ENCODE results near the gene ST3GAL2. TPM values are rescaled to one million over a fixed set of nuclear protein-coding genes. Genes with fewer than 3 reads are reported as not detected.

The ST3GAL2 gene
- total and polyA plus RNA-seq, 4 donors, result 8.4 to 37.0 (median 30.5) TPM

DNA sequence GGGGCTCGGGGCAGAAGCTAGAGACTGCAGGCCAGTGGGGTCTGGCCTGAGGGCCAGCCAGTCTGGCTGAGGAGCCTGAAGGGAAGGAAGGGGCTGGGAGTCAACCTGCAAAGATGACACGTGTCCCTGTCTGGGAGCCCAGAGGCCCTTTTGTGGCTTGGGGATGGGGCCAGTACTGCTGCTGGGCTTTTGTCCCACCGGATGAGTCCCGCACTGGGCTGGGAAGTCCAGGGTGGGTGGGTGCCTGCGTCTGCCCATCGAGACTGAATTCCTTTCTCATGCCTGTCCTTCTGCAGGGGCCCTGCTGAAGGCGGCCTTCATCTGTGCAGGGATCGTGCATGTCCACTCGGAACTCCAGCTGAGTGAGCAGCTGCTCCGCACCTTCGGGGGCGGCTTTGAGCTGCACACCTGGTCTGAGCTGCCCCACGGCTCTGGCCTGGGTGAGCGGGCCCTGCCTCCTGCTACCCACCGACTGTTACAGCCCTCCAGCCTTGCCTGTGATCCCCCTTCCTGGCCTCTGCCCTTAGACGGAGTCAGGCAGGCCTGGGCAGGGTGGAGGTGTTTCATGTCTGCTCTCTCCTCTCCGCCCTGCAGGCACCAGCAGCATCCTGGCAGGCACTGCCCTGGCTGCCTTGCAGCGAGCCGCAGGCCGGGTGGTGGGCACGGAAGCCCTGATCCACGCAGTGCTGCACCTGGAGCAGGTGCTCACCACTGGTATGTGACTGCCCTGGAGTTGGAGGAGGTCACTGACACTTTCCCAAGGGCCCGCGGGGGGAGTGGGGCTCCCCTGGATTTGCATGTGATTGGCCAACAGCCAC is 36.4 kb upstream of the ST3GAL2 start:
- H3K27me3 ChIP-seq (ENCODE audit: control insufficient read depth in 3 of 3, insufficient read depth in 3 of 3, low read length in 2 of 3), result no peaks in the 10 kb centered on the region

DNA sequence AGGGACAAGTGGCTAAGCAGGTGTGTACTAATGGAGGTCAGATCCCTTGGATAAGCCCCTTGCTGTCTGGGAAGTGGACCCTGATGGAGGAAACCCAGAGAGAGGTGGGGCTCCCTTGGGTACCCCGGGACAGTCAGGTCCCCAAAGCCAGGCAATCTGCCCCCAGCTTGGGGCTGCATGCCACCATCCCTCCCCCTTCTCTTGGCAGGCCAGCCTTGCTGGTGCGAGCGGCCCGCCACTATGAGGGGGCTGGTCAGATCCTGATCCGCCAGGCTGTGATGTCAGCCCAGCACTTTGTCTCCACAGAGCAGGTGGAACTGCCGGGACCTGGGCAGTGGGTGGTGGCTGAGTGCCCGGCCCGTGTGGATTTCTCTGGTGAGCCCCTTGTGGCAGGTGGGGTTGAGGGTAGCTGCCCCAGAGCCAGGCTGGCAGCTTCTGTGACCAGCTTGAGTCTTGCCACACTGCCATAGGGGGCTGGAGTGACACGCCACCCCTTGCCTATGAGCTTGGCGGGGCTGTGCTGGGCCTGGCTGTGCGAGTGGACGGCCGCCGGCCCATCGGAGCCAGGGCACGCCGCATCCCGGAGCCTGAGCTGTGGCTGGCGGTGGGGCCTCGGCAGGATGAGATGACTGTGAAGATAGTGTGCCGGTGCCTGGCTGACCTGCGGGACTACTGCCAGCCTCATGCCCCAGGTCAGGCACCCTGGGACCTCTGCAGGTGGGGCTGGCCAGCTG is 35.6 kb upstream of the ST3GAL2 start:
- Histone ChIP-seq H3K36me3 (ENCODE audit: control insufficient read depth in 4 of 4, insufficient read depth in 4 of 4, low read length in 4 of 4) (peaks cover under 1 to 43% (median 6%) of the 10 kb centered on the region in 4 donors), H3K27ac (ENCODE audit: low read depth in 1 of 2, low read length in 1 of 2) (no peak overlapping the region), H3K9me3 (ENCODE audit: control insufficient read depth in 4 of 4, insufficient read depth in 3 of 4, low read length in 3 of 4) (no peaks in the 10 kb centered on the region), H3K27me3 (ENCODE audit: control insufficient read depth in 3 of 3, insufficient read depth in 3 of 3, low read length in 2 of 3) (no peaks in the 10 kb centered on the region), H3K4me3 (no peak overlapping the region), H3K9ac (ENCODE audit: insufficient read depth in 1 of 2, low read length in 2 of 2) (no peak overlapping the region), H3K4me1 (ENCODE audit: control insufficient read depth in 5 of 5, insufficient read depth in 5 of 5, low read length in 5 of 5) (peaks cover 0 to 5% (median 0%) of the 10 kb centered on the region in 5 donors)
- TF ChIP-seq, protein P1, sequence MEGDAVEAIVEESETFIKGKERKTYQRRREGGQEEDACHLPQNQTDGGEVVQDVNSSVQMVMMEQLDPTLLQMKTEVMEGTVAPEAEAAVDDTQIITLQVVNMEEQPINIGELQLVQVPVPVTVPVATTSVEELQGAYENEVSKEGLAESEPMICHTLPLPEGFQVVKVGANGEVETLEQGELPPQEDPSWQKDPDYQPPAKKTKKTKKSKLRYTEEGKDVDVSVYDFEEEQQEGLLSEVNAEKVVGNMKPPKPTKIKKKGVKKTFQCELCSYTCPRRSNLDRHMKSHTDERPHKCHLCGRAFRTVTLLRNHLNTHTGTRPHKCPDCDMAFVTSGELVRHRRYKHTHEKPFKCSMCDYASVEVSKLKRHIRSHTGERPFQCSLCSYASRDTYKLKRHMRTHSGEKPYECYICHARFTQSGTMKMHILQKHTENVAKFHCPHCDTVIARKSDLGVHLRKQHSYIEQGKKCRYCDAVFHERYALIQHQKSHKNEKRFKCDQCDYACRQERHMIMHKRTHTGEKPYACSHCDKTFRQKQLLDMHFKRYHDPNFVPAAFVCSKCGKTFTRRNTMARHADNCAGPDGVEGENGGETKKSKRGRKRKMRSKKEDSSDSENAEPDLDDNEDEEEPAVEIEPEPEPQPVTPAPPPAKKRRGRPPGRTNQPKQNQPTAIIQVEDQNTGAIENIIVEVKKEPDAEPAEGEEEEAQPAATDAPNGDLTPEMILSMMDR (IDR thresholded peaks at IDR 0.05; ENCODE audit: control extremely low read depth, extremely low read depth), result no peak
- DNase-seq (no peak), ATAC-seq (ENCODE audit: insufficient read depth, low FRiP score) (no peak)
- WGBS, 2 donors, result 94 to 98% methylated on average over 22 of the region's 22 CpGs

More for the DNA sequence above, 36.4 kb upstream of the ST3GAL2 start:
- peaks cover 6 to 48% (median 9%) of the 10 kb centered on the region in 4 donors for H3K36me3 ChIP-seq (ENCODE audit: control insufficient read depth in 4 of 4, insufficient read depth in 4 of 4, low read length in 4 of 4)
- H3K4me1 ChIP-seq (ENCODE audit: control insufficient read depth in 5 of 5, insufficient read depth in 5 of 5, low read length in 5 of 5), result peaks cover 0 to 6% (median 0%) of the 10 kb centered on the region in 5 donors
- WGBS, 2 donors, result 91 to 93% methylated on average over 24 of the region's 24 CpGs
- no peak overlapping the region for H3K4me3 ChIP-seq
- no peak overlapping the region for H3K27ac ChIP-seq (ENCODE audit: low read depth in 1 of 2, low read length in 1 of 2)
- H3K9ac ChIP-seq (ENCODE audit: insufficient read depth in 1 of 2, low read length in 2 of 2), result no peak overlapping the region
- TF ChIP-seq, protein P1 (IDR thresholded peaks at IDR 0.05; ENCODE audit: control extremely low read depth, extremely low read depth), result no peak
- ATAC-seq (ENCODE audit: insufficient read depth, low FRiP score) (no peak), DNase-seq (no peak)
- no peaks in the 10 kb centered on the region for H3K9me3 ChIP-seq (ENCODE audit: control insufficient read depth in 4 of 4, insufficient read depth in 3 of 4, low read length in 3 of 4)

DNA sequence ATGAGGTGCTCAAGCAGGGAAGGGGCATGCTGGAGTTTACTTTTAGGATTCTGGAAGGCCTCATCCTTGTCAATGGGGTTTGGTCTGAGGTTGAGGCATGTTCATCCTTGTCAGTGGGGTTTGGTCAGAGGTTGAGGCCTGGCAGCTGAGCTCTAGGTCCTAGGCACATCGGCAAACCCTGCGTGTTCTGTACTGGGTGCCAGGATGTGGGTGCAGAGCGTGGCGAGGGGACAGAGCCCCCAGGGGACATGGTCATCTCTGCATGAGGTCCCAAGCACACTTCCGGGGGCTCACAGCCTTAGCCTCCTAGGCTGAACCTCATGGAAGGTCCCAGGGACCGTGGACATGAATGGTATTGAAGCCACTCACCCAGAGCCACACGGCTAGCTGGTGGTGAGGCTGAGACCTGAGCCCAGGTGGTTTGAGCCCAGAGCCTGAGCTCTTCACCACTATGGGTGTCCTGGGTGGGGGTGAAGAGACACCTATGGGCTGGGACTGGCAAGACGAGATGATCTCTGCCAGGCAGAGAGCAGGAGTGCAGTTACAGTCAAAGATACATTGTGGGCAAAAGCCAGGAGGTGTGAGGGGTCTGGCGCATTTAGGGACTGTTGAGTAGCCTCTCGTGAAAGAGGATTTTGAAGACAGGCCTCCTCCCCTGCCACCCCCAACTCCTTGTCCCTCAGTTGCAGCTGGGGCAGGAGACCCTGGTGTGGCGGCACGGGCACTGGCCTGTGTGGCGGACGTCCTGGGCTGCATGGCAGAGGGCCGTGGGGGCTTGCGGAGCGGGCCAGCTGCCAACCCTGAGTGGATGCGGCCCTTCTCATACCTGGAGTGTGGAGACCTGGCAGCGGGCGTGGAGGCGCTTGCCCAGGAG is 34.8 kb upstream of the ST3GAL2 start:
- Histone ChIP-seq H3K27ac (ENCODE audit: low read depth in 1 of 2, low read length in 1 of 2) (no peak overlapping the region), H3K4me3 (no peak overlapping the region), H3K27me3 (ENCODE audit: control insufficient read depth in 3 of 3, insufficient read depth in 3 of 3, low read length in 2 of 3) (no peaks in the 10 kb centered on the region), H3K36me3 (ENCODE audit: control insufficient read depth in 4 of 4, insufficient read depth in 4 of 4, low read length in 4 of 4) (peaks cover 0 to 39% (median 5%) of the 10 kb centered on the region in 4 donors), H3K4me1 (ENCODE audit: control insufficient read depth in 5 of 5, insufficient read depth in 5 of 5, low read length in 5 of 5) (peaks cover 0 to 5% (median 0%) of the 10 kb centered on the region in 5 donors), H3K9me3 (ENCODE audit: control insufficient read depth in 4 of 4, insufficient read depth in 3 of 4, low read length in 3 of 4) (no peaks in the 10 kb centered on the region), H3K9ac (ENCODE audit: insufficient read depth in 1 of 2, low read length in 2 of 2) (no peak overlapping the region)
- no peak for DNase-seq
- TF ChIP-seq, protein P1 (IDR thresholded peaks at IDR 0.05; ENCODE audit: control extremely low read depth, extremely low read depth), result no peak
- ATAC-seq (ENCODE audit: insufficient read depth, low FRiP score), result no peak
- WGBS, 2 donors, result 92 to 96% methylated on average over 21 of the region's 21 CpGs

Measured in lung (tissue), 12 donors.